Measurements from ENCODE around the gene AIDA. TPM values are rescaled to one million over a fixed set of nuclear protein-coding genes. Genes with fewer than 3 reads are reported as not detected.

AIDA gene
- total and polyA plus RNA-seq, 2 donors from 2014 or later: 41.4 to 73.7 TPM

DNA sequence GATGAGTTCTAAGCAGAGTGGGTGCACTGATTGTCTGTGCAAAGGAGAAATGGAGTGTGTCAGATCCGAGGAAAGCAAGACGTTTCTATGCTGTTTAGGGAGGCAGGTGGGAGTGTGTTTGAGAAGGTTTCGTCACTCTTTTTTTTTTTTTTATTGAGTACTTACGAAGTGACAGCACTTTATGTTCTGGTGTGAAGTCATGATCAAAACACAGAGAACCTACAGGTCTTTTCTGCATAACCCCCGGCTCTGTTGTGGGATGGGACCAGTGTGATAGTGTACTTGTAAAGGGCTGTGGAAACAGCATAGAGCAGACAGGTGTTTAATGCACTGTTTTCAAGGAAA, 67.7 kb downstream of the AIDA start:
- no peak for FAIRE-seq
- TF ChIP-seq, protein P1, sequence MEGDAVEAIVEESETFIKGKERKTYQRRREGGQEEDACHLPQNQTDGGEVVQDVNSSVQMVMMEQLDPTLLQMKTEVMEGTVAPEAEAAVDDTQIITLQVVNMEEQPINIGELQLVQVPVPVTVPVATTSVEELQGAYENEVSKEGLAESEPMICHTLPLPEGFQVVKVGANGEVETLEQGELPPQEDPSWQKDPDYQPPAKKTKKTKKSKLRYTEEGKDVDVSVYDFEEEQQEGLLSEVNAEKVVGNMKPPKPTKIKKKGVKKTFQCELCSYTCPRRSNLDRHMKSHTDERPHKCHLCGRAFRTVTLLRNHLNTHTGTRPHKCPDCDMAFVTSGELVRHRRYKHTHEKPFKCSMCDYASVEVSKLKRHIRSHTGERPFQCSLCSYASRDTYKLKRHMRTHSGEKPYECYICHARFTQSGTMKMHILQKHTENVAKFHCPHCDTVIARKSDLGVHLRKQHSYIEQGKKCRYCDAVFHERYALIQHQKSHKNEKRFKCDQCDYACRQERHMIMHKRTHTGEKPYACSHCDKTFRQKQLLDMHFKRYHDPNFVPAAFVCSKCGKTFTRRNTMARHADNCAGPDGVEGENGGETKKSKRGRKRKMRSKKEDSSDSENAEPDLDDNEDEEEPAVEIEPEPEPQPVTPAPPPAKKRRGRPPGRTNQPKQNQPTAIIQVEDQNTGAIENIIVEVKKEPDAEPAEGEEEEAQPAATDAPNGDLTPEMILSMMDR (IDR thresholded peaks at IDR 0.05; ENCODE audit: borderline replicate concordance, extremely low read depth, insufficient read depth): no peak
- Histone ChIP-seq H3K27ac (ENCODE audit: low read depth in 2 of 2, low read length in 2 of 2) (peak overlapping the region; percentile 90 to 91), H3K9me3 (ENCODE audit: control insufficient read depth in 2 of 3, insufficient read depth in 1 of 3, low read length in 3 of 3) (no peaks in the 10 kb centered on the region), H3K9ac (ENCODE audit: low read length in 3 of 3) (peak overlapping the region; percentile 90 to 98 (median 97)), H3K27me3 (ENCODE audit: control insufficient read depth, insufficient read depth, low read length) (no peaks in the 10 kb centered on the region), H3K4me1 (ENCODE audit: control insufficient read depth in 2 of 3, insufficient read depth in 2 of 3, low read depth in 1 of 3, low read length in 3 of 3) (peaks cover 0 to 13% (median 4%) of the 10 kb centered on the region in 3 donors), H3K36me3 (ENCODE audit: control insufficient read depth in 2 of 3, insufficient read depth in 3 of 3, low read length in 3 of 3) (peaks cover 0 to 3% (median 0%) of the 10 kb centered on the region in 3 donors), H3K4me3 (ENCODE audit: low read length in 3 of 3) (peak overlapping the region; percentile 90 to 96 (median 95))
- DNase-seq: no peak
- intact Hi-C loops (cut with DNase I): no loop called here

DNA sequence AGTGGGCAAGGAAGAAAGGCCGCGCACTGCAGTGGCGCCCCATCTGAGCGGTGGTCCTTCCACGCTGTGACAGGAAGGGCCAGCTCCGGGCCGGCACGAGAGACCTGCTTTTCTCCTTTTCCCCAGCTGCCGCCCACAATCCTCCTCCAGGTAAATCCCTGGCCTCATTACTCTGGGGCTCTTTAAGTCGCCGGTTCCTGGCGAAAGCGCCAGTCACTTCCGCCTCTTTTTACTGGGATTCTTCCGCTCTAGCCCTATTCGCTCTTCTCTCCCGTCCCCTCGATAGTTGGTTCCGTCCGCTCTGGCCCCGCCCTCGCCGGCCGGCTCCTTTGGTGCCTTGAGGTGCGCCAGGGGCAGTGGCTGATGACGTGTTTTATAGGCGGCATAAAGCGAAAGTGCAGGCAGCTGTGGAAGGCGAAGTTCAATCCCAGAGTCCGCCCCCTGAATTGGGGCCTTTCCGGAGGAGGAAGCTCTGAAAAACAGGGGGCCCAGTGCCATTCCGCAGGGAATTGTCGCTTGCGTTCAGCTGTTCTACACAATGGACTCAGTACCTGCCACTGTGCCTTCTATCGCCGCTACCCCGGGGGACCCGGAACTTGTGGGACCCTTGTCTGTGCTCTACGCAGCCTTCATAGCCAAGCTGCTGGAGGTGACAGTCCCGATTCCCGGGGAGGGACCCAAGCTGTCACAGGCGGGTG, 68.2 kb downstream of the AIDA start:
- intact Hi-C loops (cut with DNase I): no loop called here

DNA sequence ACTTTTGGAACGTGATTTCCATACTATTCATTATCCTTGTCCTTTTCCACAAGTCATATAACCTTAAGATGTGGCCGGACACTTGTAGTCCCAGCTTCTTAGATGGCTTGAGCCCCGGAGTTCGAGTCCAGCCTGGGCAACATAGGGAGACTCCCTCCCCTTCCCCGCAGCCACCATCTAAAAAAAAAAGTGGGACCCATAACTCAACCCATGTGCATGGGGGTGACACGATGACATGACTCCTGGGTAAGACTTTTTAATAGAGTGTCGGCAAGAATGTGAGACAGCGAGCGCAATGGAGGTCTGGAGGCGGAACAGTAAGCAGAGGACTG, 68.7 kb downstream of the AIDA start:
- FAIRE-seq: no peak
- no peak for DNase-seq
- Histone ChIP-seq H3K4me1 (ENCODE audit: control insufficient read depth in 2 of 3, insufficient read depth in 2 of 3, low read depth in 1 of 3, low read length in 3 of 3) (peaks cover 0 to 13% (median 4%) of the 10 kb centered on the region in 3 donors), H3K4me3 (ENCODE audit: low read length in 3 of 3) (peak overlapping the region; percentile 90 to 96 (median 95)), H3K9me3 (ENCODE audit: control insufficient read depth in 2 of 3, insufficient read depth in 1 of 3, low read length in 3 of 3) (no peaks in the 10 kb centered on the region), H3K27ac (ENCODE audit: low read depth in 2 of 2, low read length in 2 of 2) (peak overlapping the region; percentile 91 to 92), H3K27me3 (ENCODE audit: control insufficient read depth, insufficient read depth, low read length) (no peaks in the 10 kb centered on the region), H3K36me3 (ENCODE audit: control insufficient read depth in 2 of 3, insufficient read depth in 3 of 3, low read length in 3 of 3) (peaks cover 0 to 2% (median 0%) of the 10 kb centered on the region in 3 donors), H3K9ac (ENCODE audit: low read length in 3 of 3) (peak overlapping the region; percentile 83 to 98 (median 87))
- intact Hi-C loops (cut with DNase I): no loop called here
- TF ChIP-seq, protein P1 (IDR thresholded peaks at IDR 0.05; ENCODE audit: borderline replicate concordance, extremely low read depth, insufficient read depth): no peak

More for the DNA sequence above, 68.2 kb downstream of the AIDA start:
- no peaks in the 10 kb centered on the region for H3K27me3 ChIP-seq (ENCODE audit: control insufficient read depth, insufficient read depth, low read length)
- H3K4me3 ChIP-seq (ENCODE audit: low read length in 3 of 3): peak overlapping the region; percentile 90 to 96 (median 95)
- H3K36me3 ChIP-seq (ENCODE audit: control insufficient read depth in 2 of 3, insufficient read depth in 3 of 3, low read length in 3 of 3): peaks cover 0 to 2% (median 0%) of the 10 kb centered on the region in 3 donors
- H3K9me3 ChIP-seq (ENCODE audit: control insufficient read depth in 2 of 3, insufficient read depth in 1 of 3, low read length in 3 of 3): no peaks in the 10 kb centered on the region
- DNase-seq (peak; percentile 98 to 100 (median 99)), FAIRE-seq (peak; percentile 97)
- H3K4me1 ChIP-seq (ENCODE audit: control insufficient read depth in 2 of 3, insufficient read depth in 2 of 3, low read depth in 1 of 3, low read length in 3 of 3): peaks cover 0 to 13% (median 4%) of the 10 kb centered on the region in 3 donors
- TF ChIP-seq, protein P1 (IDR thresholded peaks at IDR 0.05; ENCODE audit: borderline replicate concordance, extremely low read depth, insufficient read depth): peak; percentile 1
- H3K9ac ChIP-seq (ENCODE audit: low read length in 3 of 3): peak overlapping the region; percentile 90 to 98 (median 97)
- H3K27ac ChIP-seq (ENCODE audit: low read depth in 2 of 2, low read length in 2 of 2): peak overlapping the region; percentile 91 to 92
